SK-N-SH treated with all-trans-retinoic acid at 6 μM for 48 hours (cell line): ENCODE results near the gene SP2.

Source experiments
- ARNTL ChIP-seq: fragments of 450-650 bp; formaldehyde crosslinking; IDR thresholded peaks from 2 replicates; pipeline ENCODE4 v1.5.0; 2020; ENCODE audit warnings: low read depth, mild to moderate bottlenecking, moderate library complexity, borderline replicate concordance
- GLIS3 ChIP-seq: fragments of 250-450 bp; sonication (Bioruptor Pico); IDR thresholded peaks from 2 replicates; pipeline ENCODE4 v1.5.0; 2020; ENCODE audit warnings: mild to moderate bottlenecking, moderate library complexity
- OSR1 ChIP-seq: fragments of 250-450 bp; sonication (Bioruptor Pico); IDR thresholded peaks from 2 replicates; pipeline ENCODE4 v1.8.0; 2022; ENCODE audit warnings: moderate library complexity, mild to moderate bottlenecking, inconsistent platforms
- PPARA ChIP-seq: fragments of 250-450 bp; sonication (Bioruptor Pico); IDR thresholded peaks from 2 replicates; pipeline ENCODE4 v1.5.0; 2020; ENCODE audit warnings: mild to moderate bottlenecking, borderline replicate concordance
- RARB ChIP-seq: fragments of 250-450 bp; sonication (Bioruptor Pico); IDR thresholded peaks from 2 replicates; pipeline ENCODE4 v1.8.0; 2021; ENCODE audit warnings: mild to moderate bottlenecking, moderate library complexity
- ZC3H10 ChIP-seq: fragments of 250-450 bp; sonication (Bioruptor Pico); IDR thresholded peaks from 2 replicates; pipeline ENCODE4 v1.5.1; 2021; ENCODE audit warnings: mild to moderate bottlenecking, moderate library complexity
- ZFP3 ChIP-seq: fragments of 250-450 bp; sonication (Bioruptor Pico); IDR thresholded peaks from 2 replicates; pipeline ENCODE4 v1.5.0; 2020; ENCODE audit warnings: mild to moderate bottlenecking, moderate library complexity
- ZFP30 ChIP-seq: fragments of 450-650 bp; formaldehyde crosslinking; IDR thresholded peaks from 2 replicates; pipeline ENCODE4 v1.5.0; 2022; ENCODE audit warnings: mild to moderate bottlenecking, moderate library complexity
- ZNF8 ChIP-seq: fragments of 450-650 bp; formaldehyde crosslinking; IDR thresholded peaks from 2 replicates; pipeline ENCODE4 v1.5.0; 2020; ENCODE audit warnings: mild to moderate bottlenecking, moderate library complexity
- TF ChIP-seq, protein P1 (sequence below): fragments of 250-450 bp; sonication (Bioruptor Pico); IDR thresholded peaks from 2 replicates; pipeline ENCODE4 v1.8.0; 2020; ENCODE audit warnings: mild to moderate bottlenecking, moderate library complexity, borderline replicate concordance
- TF ChIP-seq, protein P2 (sequence below): fragments of 250-450 bp; sonication (Bioruptor Pico); IDR thresholded peaks from 2 replicates; pipeline ENCODE4 v1.8.0; 2021; ENCODE audit warnings: low read depth, mild to moderate bottlenecking, moderate library complexity, borderline replicate concordance

DNA sequence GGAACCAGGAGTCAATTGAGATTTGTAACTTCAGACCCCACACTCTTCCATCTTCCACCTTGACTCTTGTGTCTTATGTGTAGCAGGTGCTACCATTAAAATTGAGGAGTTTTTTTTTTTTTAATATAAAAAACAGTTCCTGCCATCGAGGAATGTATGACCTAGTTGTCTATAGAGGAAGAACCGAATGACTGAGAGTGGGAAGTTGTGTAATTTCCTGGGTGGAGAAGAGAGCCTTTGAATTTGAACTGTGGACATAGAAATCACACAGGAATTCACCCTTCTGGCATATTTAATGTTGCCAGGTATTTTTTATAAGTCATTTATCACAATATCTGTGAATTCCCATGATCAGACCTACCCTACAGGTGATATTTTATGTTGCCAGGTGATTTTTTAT, 22.0 kb downstream of the SP2 start:
- TF ChIP-seq ZNF8 (CRISPR knock-in tag) (no peak), RARB (CRISPR knock-in tag) (no peak), ZFP3 (CRISPR knock-in tag) (no peak), ZFP30 (CRISPR knock-in tag) (no peak), PPARA (CRISPR knock-in tag) (no peak), OSR1 (CRISPR knock-in tag) (no peak), GLIS3 (CRISPR knock-in tag) (no peak), ARNTL (no peak), ZC3H10 (CRISPR knock-in tag) (no peak)
- TF ChIP-seq, protein P1, sequence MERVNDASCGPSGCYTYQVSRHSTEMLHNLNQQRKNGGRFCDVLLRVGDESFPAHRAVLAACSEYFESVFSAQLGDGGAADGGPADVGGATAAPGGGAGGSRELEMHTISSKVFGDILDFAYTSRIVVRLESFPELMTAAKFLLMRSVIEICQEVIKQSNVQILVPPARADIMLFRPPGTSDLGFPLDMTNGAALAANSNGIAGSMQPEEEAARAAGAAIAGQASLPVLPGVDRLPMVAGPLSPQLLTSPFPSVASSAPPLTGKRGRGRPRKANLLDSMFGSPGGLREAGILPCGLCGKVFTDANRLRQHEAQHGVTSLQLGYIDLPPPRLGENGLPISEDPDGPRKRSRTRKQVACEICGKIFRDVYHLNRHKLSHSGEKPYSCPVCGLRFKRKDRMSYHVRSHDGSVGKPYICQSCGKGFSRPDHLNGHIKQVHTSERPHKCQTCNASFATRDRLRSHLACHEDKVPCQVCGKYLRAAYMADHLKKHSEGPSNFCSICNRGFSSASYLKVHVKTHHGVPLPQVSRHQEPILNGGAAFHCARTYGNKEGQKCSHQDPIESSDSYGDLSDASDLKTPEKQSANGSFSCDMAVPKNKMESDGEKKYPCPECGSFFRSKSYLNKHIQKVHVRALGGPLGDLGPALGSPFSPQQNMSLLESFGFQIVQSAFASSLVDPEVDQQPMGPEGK, result no peak
- TF ChIP-seq, protein P2, sequence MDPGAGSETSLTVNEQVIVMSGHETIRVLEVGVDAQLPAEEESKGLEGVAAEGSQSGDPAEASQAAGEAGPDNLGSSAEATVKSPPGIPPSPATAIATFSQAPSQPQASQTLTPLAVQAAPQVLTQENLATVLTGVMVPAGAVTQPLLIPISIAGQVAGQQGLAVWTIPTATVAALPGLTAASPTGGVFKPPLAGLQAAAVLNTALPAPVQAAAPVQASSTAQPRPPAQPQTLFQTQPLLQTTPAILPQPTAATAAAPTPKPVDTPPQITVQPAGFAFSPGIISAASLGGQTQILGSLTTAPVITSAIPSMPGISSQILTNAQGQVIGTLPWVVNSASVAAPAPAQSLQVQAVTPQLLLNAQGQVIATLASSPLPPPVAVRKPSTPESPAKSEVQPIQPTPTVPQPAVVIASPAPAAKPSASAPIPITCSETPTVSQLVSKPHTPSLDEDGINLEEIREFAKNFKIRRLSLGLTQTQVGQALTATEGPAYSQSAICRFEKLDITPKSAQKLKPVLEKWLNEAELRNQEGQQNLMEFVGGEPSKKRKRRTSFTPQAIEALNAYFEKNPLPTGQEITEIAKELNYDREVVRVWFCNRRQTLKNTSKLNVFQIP (CRISPR knock-in tag), result no peak
